ENCODE results near the gene C6orf132. TPM values are rescaled to one million over a fixed set of nuclear protein-coding genes. Genes with fewer than 3 reads are reported as not detected.

The C6orf132 gene
- total RNA-seq, 1 donor from 2014 or later, result not detected

DNA sequence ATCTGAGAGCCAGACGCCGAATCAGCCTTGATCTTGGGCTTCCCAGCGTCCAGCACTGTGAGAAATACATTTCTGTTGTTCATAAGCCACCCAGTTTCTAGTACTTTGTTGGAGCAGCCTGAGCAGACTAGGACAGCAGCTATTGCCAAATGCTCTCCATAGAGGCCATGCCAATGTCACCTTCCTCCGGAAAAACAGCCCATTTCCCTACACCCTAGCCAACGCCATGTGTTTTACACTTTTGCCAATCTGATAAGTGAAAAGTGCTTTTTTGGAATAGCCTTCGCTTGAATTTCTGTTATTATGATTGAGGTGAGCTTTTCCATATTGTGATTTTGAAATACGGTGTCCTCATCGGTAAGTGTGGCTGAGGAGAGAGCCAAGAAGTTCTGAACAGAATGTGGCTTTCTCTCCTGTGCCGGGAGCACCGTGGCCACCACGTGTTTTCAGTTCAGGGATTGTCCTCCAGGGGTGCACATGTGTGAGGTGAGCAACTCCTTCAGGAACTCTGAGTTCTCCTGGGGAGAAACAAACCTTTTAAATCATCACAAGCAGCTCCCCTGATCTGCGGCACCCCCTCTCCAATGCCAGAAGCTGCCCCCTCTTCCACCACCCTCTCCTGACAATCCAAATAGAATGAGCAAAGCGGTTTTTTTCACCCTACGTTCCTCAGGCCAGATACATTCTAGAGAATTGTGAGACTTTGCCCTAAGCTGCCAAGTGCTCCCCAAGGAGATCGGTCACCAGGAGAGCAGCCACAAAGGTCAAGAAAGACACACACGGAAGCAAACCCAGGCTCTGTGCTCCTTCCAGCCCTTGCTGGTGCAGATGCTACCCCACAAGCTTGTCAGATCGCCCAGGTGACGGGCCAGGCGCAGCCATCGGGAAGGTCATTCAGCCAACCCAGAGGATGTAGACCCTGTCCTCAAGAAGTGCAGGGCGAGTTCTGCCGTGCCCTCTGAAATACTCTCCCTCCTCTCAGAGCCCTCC is 56.1 kb downstream of the C6orf132 start:
- CTCF ChIA-PET, result interaction anchor here (1.4 kb wide), 1 partner anchor 18 kb away, joined by 4 read pairs; no protein-coding TSS in a partner anchor
- peaks cover 23% of the 10 kb centered on the region for H3K36me3 Mint-ChIP-seq (ENCODE audit: low read depth)
- TF ChIP-seq, protein P1, sequence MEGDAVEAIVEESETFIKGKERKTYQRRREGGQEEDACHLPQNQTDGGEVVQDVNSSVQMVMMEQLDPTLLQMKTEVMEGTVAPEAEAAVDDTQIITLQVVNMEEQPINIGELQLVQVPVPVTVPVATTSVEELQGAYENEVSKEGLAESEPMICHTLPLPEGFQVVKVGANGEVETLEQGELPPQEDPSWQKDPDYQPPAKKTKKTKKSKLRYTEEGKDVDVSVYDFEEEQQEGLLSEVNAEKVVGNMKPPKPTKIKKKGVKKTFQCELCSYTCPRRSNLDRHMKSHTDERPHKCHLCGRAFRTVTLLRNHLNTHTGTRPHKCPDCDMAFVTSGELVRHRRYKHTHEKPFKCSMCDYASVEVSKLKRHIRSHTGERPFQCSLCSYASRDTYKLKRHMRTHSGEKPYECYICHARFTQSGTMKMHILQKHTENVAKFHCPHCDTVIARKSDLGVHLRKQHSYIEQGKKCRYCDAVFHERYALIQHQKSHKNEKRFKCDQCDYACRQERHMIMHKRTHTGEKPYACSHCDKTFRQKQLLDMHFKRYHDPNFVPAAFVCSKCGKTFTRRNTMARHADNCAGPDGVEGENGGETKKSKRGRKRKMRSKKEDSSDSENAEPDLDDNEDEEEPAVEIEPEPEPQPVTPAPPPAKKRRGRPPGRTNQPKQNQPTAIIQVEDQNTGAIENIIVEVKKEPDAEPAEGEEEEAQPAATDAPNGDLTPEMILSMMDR (IDR thresholded peaks at IDR 0.05), result no peak
- intact Hi-C loops (cut with micrococcal nuclease), result no loop called here
- ATAC-seq (ENCODE audit: low read depth), result no peak
- H3K9me3 Mint-ChIP-seq, result no peaks in the 10 kb centered on the region
- no peak overlapping the region for H3K4me3 Mint-ChIP-seq
- H3K27me3 Mint-ChIP-seq, result no peaks in the 10 kb centered on the region
- no peak for DNase-seq
- peaks cover 6% of the 10 kb centered on the region for H3K4me1 Mint-ChIP-seq
- H3K27ac Mint-ChIP-seq, result no peak overlapping the region
- POLR2A ChIA-PET, result no interaction called here

DNA sequence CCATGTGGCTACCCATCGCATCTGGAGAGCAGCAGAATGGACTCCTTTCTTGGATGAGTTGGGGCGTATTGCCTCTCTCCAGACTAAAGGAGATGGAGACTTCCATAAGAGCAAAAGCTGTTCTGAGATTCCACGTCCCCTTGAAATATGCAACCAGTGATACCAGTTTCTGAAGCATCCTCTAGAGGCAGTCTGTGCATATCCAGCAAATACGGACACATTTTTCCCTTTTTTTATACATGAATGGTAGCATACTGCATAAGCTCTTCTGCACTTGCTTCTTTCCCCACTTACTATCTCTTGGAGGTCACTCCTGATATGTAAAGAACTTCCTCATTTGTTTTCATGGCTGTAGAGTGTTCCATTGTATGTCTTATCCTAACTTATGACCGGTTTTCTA is 57.5 kb downstream of the C6orf132 start:
- Mint-ChIP-seq H3K4me1 (peaks cover 6% of the 10 kb centered on the region), H3K4me3 (no peak overlapping the region), H3K27me3 (no peaks in the 10 kb centered on the region), H3K36me3 (ENCODE audit: low read depth) (peaks cover 31% of the 10 kb centered on the region), H3K27ac (no peak overlapping the region), H3K9me3 (no peaks in the 10 kb centered on the region)
- TF ChIP-seq, protein P1 (IDR thresholded peaks at IDR 0.05), result no peak
- ATAC-seq (ENCODE audit: low read depth), result no peak
- CTCF ChIA-PET, result no interaction called here
- intact Hi-C loops (cut with micrococcal nuclease), result no loop called here
- no peak for DNase-seq
- POLR2A ChIA-PET, result no interaction called here

DNA sequence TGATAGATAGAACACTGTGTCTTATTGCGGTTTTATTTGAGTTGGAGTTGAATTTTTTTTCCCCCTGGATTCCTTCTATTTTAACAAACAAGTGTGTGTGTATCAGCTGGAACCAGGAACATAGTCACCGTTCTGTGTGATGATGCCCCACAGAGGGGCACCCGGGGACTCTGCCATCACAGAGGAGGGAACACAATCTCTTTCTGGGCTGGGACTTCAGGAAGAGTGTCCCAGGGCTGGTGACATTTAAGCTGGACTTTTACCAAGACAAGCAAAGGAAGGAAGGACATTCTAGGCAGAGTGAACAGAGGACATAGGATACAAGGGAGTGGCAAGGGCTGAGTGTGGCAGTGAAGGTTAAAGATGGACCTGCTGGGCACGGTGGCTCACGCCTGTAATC is 58.9 kb downstream of the C6orf132 start:
- TF ChIP-seq, protein P1 (IDR thresholded peaks at IDR 0.05), result no peak
- intact Hi-C loops (cut with micrococcal nuclease), result no loop called here
- H3K4me1 Mint-ChIP-seq, result peaks cover 6% of the 10 kb centered on the region
- ATAC-seq (ENCODE audit: low read depth) (no peak), DNase-seq (no peak)
- no peak overlapping the region for H3K4me3 Mint-ChIP-seq
- peaks cover 42% of the 10 kb centered on the region for H3K36me3 Mint-ChIP-seq (ENCODE audit: low read depth)
- H3K9me3 Mint-ChIP-seq, result no peaks in the 10 kb centered on the region
- no peaks in the 10 kb centered on the region for H3K27me3 Mint-ChIP-seq
- ChIA-PET POLR2A (no interaction called here), CTCF (interaction anchor here (0.6 kb wide), 1 partner anchor 469 kb away, joined by 3 read pairs; no protein-coding TSS in a partner anchor)
- H3K27ac Mint-ChIP-seq, result no peak overlapping the region

DNA sequence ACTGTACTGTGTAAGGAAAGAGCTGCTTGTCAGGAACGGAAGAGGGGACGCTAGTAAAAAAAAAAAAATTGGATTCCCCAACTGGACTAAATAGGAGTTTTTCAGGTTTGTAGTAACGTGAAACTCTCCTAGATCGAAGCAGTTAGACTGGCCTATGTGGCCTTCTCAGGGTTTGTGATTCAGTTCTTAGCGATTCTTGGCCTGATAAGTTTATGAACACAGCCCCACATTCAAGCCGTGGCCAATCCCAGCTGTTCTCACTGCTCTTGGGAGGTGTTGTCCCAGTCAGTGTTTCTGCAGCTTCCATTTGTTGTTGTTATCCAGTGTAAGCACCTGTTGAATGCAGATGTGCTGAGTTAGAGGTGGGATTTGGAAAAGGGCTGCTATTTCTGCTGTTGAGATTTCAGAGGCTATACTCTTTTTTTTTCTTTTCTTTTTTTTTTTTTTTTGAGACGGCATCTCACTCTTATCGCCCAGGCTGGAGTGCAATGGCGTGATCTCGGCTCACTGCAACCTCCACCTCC is 62.4 kb downstream of the C6orf132 start:
- Mint-ChIP-seq H3K4me1 (peaks cover 6% of the 10 kb centered on the region), H3K9me3 (no peaks in the 10 kb centered on the region), H3K27me3 (no peaks in the 10 kb centered on the region), H3K36me3 (ENCODE audit: low read depth) (peaks cover 66% of the 10 kb centered on the region), H3K27ac (no peak overlapping the region), H3K4me3 (no peak overlapping the region)
- ChIA-PET CTCF (interaction anchor here (0.6 kb wide), 1 partner anchor 476 kb away, joined by 3 read pairs; no protein-coding TSS in a partner anchor), POLR2A (interaction anchor here (0.6 kb wide), 1 partner anchor 50 kb away, joined by 3 read pairs; no protein-coding TSS in a partner anchor)
- TF ChIP-seq, protein P1 (IDR thresholded peaks at IDR 0.05), result no peak
- ATAC-seq (ENCODE audit: low read depth) (no peak), DNase-seq (no peak)
- intact Hi-C loops (cut with micrococcal nuclease), result no loop called here

DNA sequence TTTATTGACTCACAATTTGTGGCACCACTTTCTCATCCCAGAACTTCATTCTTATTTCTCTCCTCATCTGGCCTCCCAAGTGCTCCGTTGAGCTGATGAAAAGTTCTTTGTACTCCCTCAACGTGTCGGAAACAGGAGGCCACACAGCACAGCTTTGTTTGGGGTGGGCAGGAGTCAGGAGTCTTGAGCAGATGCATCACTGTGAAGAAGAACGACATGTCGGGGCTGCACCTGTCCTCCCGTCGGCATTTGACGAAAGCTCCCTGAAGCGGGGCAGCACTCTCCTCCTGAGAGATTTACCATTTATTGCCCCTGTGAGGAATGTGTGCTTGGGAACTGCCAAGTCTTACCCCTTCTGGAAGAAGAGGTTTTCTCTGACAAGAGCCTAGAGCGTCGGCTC is 64.0 kb downstream of the C6orf132 start:
- POLR2A ChIA-PET, result no interaction called here
- CTCF ChIA-PET, result interaction anchor here (1.0 to 1.2 kb wide), 2 partner anchors 26 to 87 kb away, joined by 3 read pairs; no protein-coding TSS in a partner anchor
- intact Hi-C loops (cut with micrococcal nuclease), result no loop called here

More for the DNA sequence above, 64.0 kb downstream of the C6orf132 start:
- peaks cover 5% of the 10 kb centered on the region for H3K4me1 Mint-ChIP-seq
- H3K4me3 Mint-ChIP-seq, result no peak overlapping the region
- no peak overlapping the region for H3K27ac Mint-ChIP-seq
- H3K36me3 Mint-ChIP-seq (ENCODE audit: low read depth), result peaks cover 77% of the 10 kb centered on the region
- H3K27me3 Mint-ChIP-seq, result no peaks in the 10 kb centered on the region
- no peaks in the 10 kb centered on the region for H3K9me3 Mint-ChIP-seq
- DNase-seq (no peak), ATAC-seq (ENCODE audit: low read depth) (no peak)
- TF ChIP-seq, protein P1 (IDR thresholded peaks at IDR 0.05), result no peak

Data from activated B cell treated with CpG ODN at 0.5 μM for 24 hours (primary cell).